Activated CD4-positive, alpha-beta T cell treated with anti-CD3 and anti-CD28 coated beads, Interleukin-2, amount 50 U/mL, for 24 hours (primary cell): ENCODE data around the gene SNRPD3.
A peak's percentile ranks its signal among the peaks of the same experiment; 100 is the strongest.

Source experiments
- DNase-seq, 2 donors: peaks; one replicate each; pipeline ENCODE4 v3.0.0-alpha.2; 2020; ENCODE audit warnings: low read depth in 1 of 2, low spot score in 1 of 2

The SNRPD3 gene

GRCh38 chr22:24555165-24556039 lies at the start of gene SNRPD3:
Gene SNRPD3 (plus strand): TSS chr22:24555999. CDS start chr22:24557675, 1,676 bp downstream.
- DNase-seq, result peak; percentile 99 to 100

GRCh38 chr22:24506802-24507438 lies 48.9 kb upstream of the SNRPD3 start:
- no peak for DNase-seq

- DNase-seq, result no peak
Measured at GRCh38 chr22:24507716-24508115, 48.1 kb upstream of the SNRPD3 start.

GRCh38 chr22:24510637-24511625 lies 44.9 kb upstream of the SNRPD3 start:
- no peak for DNase-seq

- no peak for DNase-seq
Measured at GRCh38 chr22:24512043-24512442, 43.8 kb upstream of the SNRPD3 start.

GRCh38 chr22:24513378-24514240 lies 42.2 kb upstream of the SNRPD3 start:
- DNase-seq, result no peak

- DNase-seq, result no peak
Measured at GRCh38 chr22:24514241-24515026, 41.4 kb upstream of the SNRPD3 start.

GRCh38 chr22:24515027-24515338 lies 40.8 kb upstream of the SNRPD3 start:
- no peak for DNase-seq

GRCh38 chr22:24516301-24516737 lies 39.5 kb upstream of the SNRPD3 start:
- DNase-seq, result no peak

- no peak for DNase-seq
Measured at GRCh38 chr22:24517446-24517845, 38.4 kb upstream of the SNRPD3 start.

GRCh38 chr22:24518228-24518627 lies 37.6 kb upstream of the SNRPD3 start:
- no peak for DNase-seq

- no peak for DNase-seq
Measured at GRCh38 chr22:24518771-24519485, 36.9 kb upstream of the SNRPD3 start.

GRCh38 chr22:24519496-24519895 lies 36.3 kb upstream of the SNRPD3 start:
- no peak for DNase-seq

GRCh38 chr22:24521791-24522245 lies 34.0 kb upstream of the SNRPD3 start:
- peak in 1 of 2 donors; percentile 27 for DNase-seq

- no peak for DNase-seq
Measured at GRCh38 chr22:24523873-24524272, 31.9 kb upstream of the SNRPD3 start.

GRCh38 chr22:24525416-24526037 lies 30.3 kb upstream of the SNRPD3 start:
- peak; percentile 54 to 67 for DNase-seq

GRCh38 chr22:24526191-24526590 lies 29.6 kb upstream of the SNRPD3 start:
- DNase-seq, result no peak

- DNase-seq, result no peak
Measured at GRCh38 chr22:24529898-24530297, 25.9 kb upstream of the SNRPD3 start.
